ENCODE data around the gene RNF151.

GRCh38 chr16:1946495-1947368 lies 19.9 kb upstream of the RNF151 start:
- no peak for TF ChIP-seq CTCF (IDR thresholded peaks at IDR 0.05; ENCODE audit: low read length)
- no peak for TF ChIP-seq EZH2phosphoT487 (IDR thresholded peaks at IDR 0.05; ENCODE audit: low read length)

Measured in MM.1S (cell line).